Spleen (tissue), 11 donors: ENCODE measurements around the gene VRTN. TPM values are rescaled to one million over a fixed set of nuclear protein-coding genes. Genes with fewer than 3 reads are reported as not detected.

ENCODE experiments used
- DNase-seq: peaks from one replicate; pipeline ENCODE4 v3.0.0-alpha.2; 2020
- H3K27ac ChIP-seq, 8 donors: fragments of 200-600 bp; sonication (generic) in 7 of 8; 1 replicate in 4 of 8; 2 replicates in 4 of 8; pipeline versions ENCODE4 v1.5.0 to v1.8.0; 2016 to 2021; ENCODE audit warnings: inconsistent platforms in 4 of 8, mild to moderate bottlenecking in 4 of 8, moderate library complexity in 1 of 8
- H3K27me3 ChIP-seq, 7 donors: fragments of 200-600 bp; sonication (generic) in 6 of 7; replicated peaks in 1 of 7; 1 replicate in 4 of 7; 2 replicates in 3 of 7; pipeline versions ENCODE4 v1.5.0 to v1.8.0; 2016 to 2021; ENCODE audit warnings: inconsistent platforms in 3 of 7, mild to moderate bottlenecking in 1 of 7
- H3K36me3 ChIP-seq, 6 donors: fragments of 200-600 bp; sonication (generic) in 5 of 6; 1 replicate in 4 of 6; 2 replicates in 2 of 6; pipeline versions ENCODE4 v1.5.0 to v1.8.0; 2016 to 2021; ENCODE audit warnings: inconsistent platforms in 2 of 6
- H3K4me1 ChIP-seq, 6 donors: fragments of 200-600 bp; sonication (generic) in 5 of 6; 1 replicate in 3 of 6; 2 replicates in 3 of 6; pipeline versions ENCODE4 v1.5.0 to v1.8.0; 2016 to 2021; ENCODE audit warnings: inconsistent platforms in 3 of 6
- H3K4me3 ChIP-seq, 8 donors: fragments of 200-600 bp; sonication (generic) in 7 of 8; 1 replicate in 4 of 8; 2 replicates in 4 of 8; pipeline versions ENCODE4 v1.5.0 to v1.8.0; 2016 to 2021; ENCODE audit warnings: inconsistent platforms in 4 of 8, mild to moderate bottlenecking in 4 of 8, moderate library complexity in 2 of 8
- H3K9me3 ChIP-seq, 8 donors: fragments of 200-600 bp; sonication (generic) in 7 of 8; 1 replicate in 4 of 8; 2 replicates in 4 of 8; pipeline versions ENCODE4 v1.5.0 to v1.8.0; 2016 to 2021; ENCODE audit warnings: inconsistent platforms in 4 of 8
- CTCF ChIP-seq, 11 experiments: fragments of 200-600 bp in 7 of 11; fragments of 450-650 bp in 4 of 11; sonication (generic) in 4 of 11; IDR thresholded peaks in 8 of 11; conservative IDR thresholded peaks in 3 of 11; 1 replicate in 7 of 11; 2 replicates in 4 of 11; pipeline versions ENCODE4 v1.4.0 to v1.8.0; 2016 to 2021; ENCODE audit warnings: antibody characterized with exemption in 11 of 11, inconsistent platforms in 4 of 11, mild to moderate bottlenecking in 1 of 11
- POLR2A ChIP-seq, 3 donors: fragments of 450-650 bp; IDR thresholded peaks; one replicate each; pipeline ENCODE4 v1.5.1; 2017; ENCODE audit warnings: antibody characterized with exemption in 3 of 3, mild to moderate bottlenecking in 1 of 3
- POLR2AphosphoS5 ChIP-seq, 3 donors: sonication (generic); formaldehyde crosslinking; IDR thresholded peaks; one replicate each; pipeline ENCODE4 v1.5.1; 2017; ENCODE audit warnings: antibody characterized with exemption in 3 of 3
- whole genome bisulfite sequencing, 5 donors: extraction: QIAGEN DNeasy Blood & Tissue Kit in 3 of 5; methylation state at CpG; one replicate each; pipeline versions ENCODE4 v1.1.5 to v1.1.7; 2013 to 2018; 5-methylcytosine and 5-hydroxymethylcytosine counted together
- intact Hi-C: fragments of 100-400 bp; cut with DNase I; formaldehyde crosslinking; loops from one replicate; pipeline ENCODE4 v1.15.0; 2023; ENCODE audit warnings: low total_unique reads
- polyA plus RNA-seq, 3 donors: library from polyadenylated mRNA; stranded (reverse); fragments of 200-250 nt; gene quantifications; one replicate each; pipeline ENCODE4 v1.2.1, GENCODE V29; 2013
- total RNA-seq, 7 donors: library from RNA; depleted of rRNA in 3 of 7; stranded (reverse); fragments of >200 nt in 3 of 7; fragmentation: NEBNext Ultra II Directional in 4 of 7; extraction: Animal tissue kit (Norgen Biotek cat#: 25700) in 4 of 7; gene quantifications; one replicate each; pipeline versions ENCODE4 v1.1.0 to v1.2.1, GENCODE V29; 2016 to 2021
- donor health status: healthy with polysubstance abuse.
- donor health status: DM: no; HTN: no; CAD: no; lungs with moderate emphysema.
- donor health status: DM: no; HTN: no; CAD: no.
- donor health status: Bipolar disorder and iron deficiency.
- donor health status: healthy.
- donor health status: DM: no; HTN: no; CAD: no.
- donor health status: DM: yes; HTN: yes; CAD: no.

The VRTN gene
- total and polyA plus RNA-seq, 10 donors = 0.07 to 0.21 (median 0.10) TPM; not detected in 7

- Histone ChIP-seq H3K4me3 (peak overlapping the region in 4 of 8 donors; percentile 12 to 67 (median 24)), H3K4me1 (peaks cover 21 to 38% (median 31%) of the 10 kb centered on the region in 6 donors), H3K9me3 (no peaks in the 10 kb centered on the region), H3K36me3 (no peaks in the 10 kb centered on the region), H3K27me3 (no peaks in the 10 kb centered on the region), H3K27ac (peak overlapping the region; percentile 14 to 93 (median 82))
- DNase-seq = no peak
- TF ChIP-seq CTCF (IDR thresholded peaks at IDR 0.05 in 8 of 11, conservative IDR thresholded peaks at IDR 0.05 in 3 of 11) (no peak), POLR2AphosphoS5 (IDR thresholded peaks at IDR 0.05) (no peak), POLR2A (IDR thresholded peaks at IDR 0.05) (no peak)
- WGBS, 5 donors = 44 to 48% (median 45%) methylated on average over 7 to 8 of the region's 8 CpGs
- intact Hi-C loops = no loop called here
Measured at GRCh38 chr14:74400919-74401503, 52.7 kb downstream of the VRTN start.

DNA sequence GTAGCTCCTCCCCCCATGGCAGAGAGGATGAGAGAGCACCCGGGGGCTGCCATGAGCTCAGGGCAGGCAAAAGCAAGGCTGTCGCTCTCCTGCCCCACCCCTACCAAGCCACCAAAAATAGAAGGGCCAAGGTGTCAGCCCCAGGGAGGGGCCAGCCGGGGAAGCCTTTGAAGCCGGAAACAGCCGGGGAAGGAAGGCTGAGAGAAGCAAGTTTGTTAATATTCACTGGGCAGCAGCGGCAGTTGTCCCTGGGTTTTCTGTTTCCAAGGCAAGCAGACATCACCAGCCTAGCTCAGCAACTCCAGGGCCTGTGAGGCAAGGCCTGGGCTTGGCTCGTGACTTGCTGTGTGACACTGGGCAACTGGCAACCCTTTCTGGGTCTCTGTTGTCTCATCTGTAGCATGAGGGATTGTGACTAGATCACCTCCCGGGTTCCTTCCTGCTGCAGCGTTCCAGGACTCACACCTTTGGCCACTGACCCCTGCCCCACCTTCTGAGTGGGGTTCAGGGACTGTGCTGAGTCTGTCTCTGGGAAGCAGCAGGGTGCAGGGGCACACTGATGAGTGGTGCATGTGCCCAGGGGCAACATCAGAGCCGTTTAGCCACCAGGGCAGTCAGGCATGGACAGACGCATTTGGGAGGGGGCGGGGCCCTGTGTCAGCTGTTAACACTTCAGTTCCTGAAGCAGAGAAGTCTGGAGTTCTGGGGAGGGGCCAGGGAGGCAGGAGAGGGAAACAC, 53.4 kb downstream of the VRTN start:
- Histone ChIP-seq H3K4me3 (peak overlapping the region in 6 of 8 donors; percentile 12 to 67 (median 24)), H3K36me3 (no peaks in the 10 kb centered on the region), H3K9me3 (no peaks in the 10 kb centered on the region), H3K27me3 (no peaks in the 10 kb centered on the region), H3K4me1 (peaks cover 21 to 38% (median 31%) of the 10 kb centered on the region in 6 donors), H3K27ac (peak overlapping the region; percentile 14 to 93 (median 82))
- TF ChIP-seq POLR2AphosphoS5 (IDR thresholded peaks at IDR 0.05) = peak; percentile 60 to 75 (median 67)
- no peak for TF ChIP-seq POLR2A (IDR thresholded peaks at IDR 0.05)
- WGBS, 5 donors = 3 to 7% (median 5%) methylated on average over 9 to 12 of the region's 12 CpGs
- DNase-seq = peak; percentile 93
- intact Hi-C loops = no loop called here

- peak; percentile 84 for DNase-seq
- Histone ChIP-seq H3K9me3 (no peaks in the 10 kb centered on the region), H3K36me3 (no peaks in the 10 kb centered on the region), H3K27me3 (no peaks in the 10 kb centered on the region), H3K4me1 (peaks cover 21 to 38% (median 31%) of the 10 kb centered on the region in 6 donors), H3K4me3 (peak overlapping the region in 5 of 8 donors; percentile 21 to 67 (median 25)), H3K27ac (peak overlapping the region; percentile 14 to 93 (median 82))
- peak in 2 of 3 donors; percentile 45 to 48 for TF ChIP-seq POLR2AphosphoS5 (IDR thresholded peaks at IDR 0.05)
- no peak for TF ChIP-seq POLR2A (IDR thresholded peaks at IDR 0.05)
- intact Hi-C loops = no loop called here
- WGBS, 5 donors = 33 to 43% (median 37%) methylated on average over 9 to 10 of the region's 10 CpGs
Measured at GRCh38 chr14:74402401-74403251, 54.4 kb downstream of the VRTN start.

GRCh38 chr14:74403619-74404417, 55.5 kb downstream of the VRTN start:
- Histone ChIP-seq H3K9me3 (no peaks in the 10 kb centered on the region), H3K4me1 (peaks cover 21 to 38% (median 31%) of the 10 kb centered on the region in 6 donors), H3K4me3 (no peak overlapping the region), H3K27me3 (peaks cover 0 to under 1% (median 0%) of the 10 kb centered on the region in 7 donors), H3K36me3 (no peaks in the 10 kb centered on the region), H3K27ac (peak overlapping the region in 2 of 8 donors; percentile 85 to 93)
- TF ChIP-seq POLR2AphosphoS5 (IDR thresholded peaks at IDR 0.05) (no peak), POLR2A (IDR thresholded peaks at IDR 0.05) (no peak), CTCF (IDR thresholded peaks at IDR 0.05 in 8 of 11, conservative IDR thresholded peaks at IDR 0.05 in 3 of 11) (no peak)
- WGBS, 5 donors = 93 to 96% (median 95%) methylated on average over 12 of the region's 12 CpGs
- intact Hi-C loops = no loop called here
- DNase-seq = no peak
